ENCODE results near the gene MIOS. TPM values are rescaled to one million over a fixed set of nuclear protein-coding genes. Genes with fewer than 3 reads are reported as not detected.
"Not testable (repeated sequence)": the region's sequence is repeated elsewhere in the genome, so short reads cannot be mapped to it uniquely, and the experiment has no call there.

The MIOS gene
- total RNA-seq, 1 experiment from 2014 or later: 18.6 TPM

DNA sequence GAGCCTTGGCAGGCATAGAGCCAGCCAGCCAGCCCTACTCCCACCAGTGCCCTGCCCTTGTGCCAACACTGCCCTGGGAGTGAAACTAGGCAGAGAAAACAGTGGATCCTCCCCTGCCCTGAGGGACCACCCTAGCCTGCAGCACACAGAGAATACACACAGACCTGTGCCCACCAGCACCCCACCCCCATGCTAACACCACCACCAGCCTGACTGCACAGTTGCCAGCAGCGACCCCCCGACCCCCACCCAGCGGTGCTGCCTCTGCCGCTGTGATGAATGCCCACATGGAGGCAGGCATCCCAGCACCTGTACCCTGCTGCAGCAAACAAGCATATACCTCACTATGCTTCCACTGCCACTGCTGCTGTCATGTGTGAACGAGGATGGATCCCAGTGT, 9.4 kb upstream of the MIOS start:
- no peak for DNase-seq
- Histone ChIP-seq H3K9ac (ENCODE audit: low read length) (no peak overlapping the region), H3K36me3 (ENCODE audit: low read depth, low read length) (no peaks in the 10 kb centered on the region), H2AFZ (ENCODE audit: low read length) (no peak overlapping the region), H3K4me3 (ENCODE audit: low read length) (no peak overlapping the region), H3K27ac (ENCODE audit: low read length) (no peak overlapping the region), H4K20me1 (ENCODE audit: low read length) (no peaks in the 10 kb centered on the region), H3K27me3 (ENCODE audit: low read length) (no peaks in the 10 kb centered on the region), H3K4me2 (ENCODE audit: low read length) (no peak overlapping the region), H3K9me3 (ENCODE audit: low read length) (no peaks in the 10 kb centered on the region), H3F3A (ENCODE audit: low read length, unreplicated experiment) (no peaks in the 10 kb centered on the region), H3K4me1 (ENCODE audit: insufficient read depth, low read length) (peaks cover 17% of the 10 kb centered on the region), H3K79me2 (ENCODE audit: low read length) (no peaks in the 10 kb centered on the region), H3K9me2 (replicated peaks; ENCODE audit: low read length) (no peaks in the 10 kb centered on the region)
- ChIA-PET POLR2A (ENCODE audit: unreplicated experiment) (no interaction called here), CTCF (no interaction called here)
- BruUV-seq (replicated peaks): no TSS peak
- no peak for ATAC-seq
- intact Hi-C loops (cut with micrococcal nuclease): no loop called here
- TF ChIP-seq EZH2phosphoT487 (IDR thresholded peaks at IDR 0.05; ENCODE audit: borderline replicate concordance, low read length): no peak
- no peak for TF ChIP-seq EZH2 (IDR thresholded peaks at IDR 0.05; ENCODE audit: low read length, unreplicated experiment)
- TF ChIP-seq, protein P1, sequence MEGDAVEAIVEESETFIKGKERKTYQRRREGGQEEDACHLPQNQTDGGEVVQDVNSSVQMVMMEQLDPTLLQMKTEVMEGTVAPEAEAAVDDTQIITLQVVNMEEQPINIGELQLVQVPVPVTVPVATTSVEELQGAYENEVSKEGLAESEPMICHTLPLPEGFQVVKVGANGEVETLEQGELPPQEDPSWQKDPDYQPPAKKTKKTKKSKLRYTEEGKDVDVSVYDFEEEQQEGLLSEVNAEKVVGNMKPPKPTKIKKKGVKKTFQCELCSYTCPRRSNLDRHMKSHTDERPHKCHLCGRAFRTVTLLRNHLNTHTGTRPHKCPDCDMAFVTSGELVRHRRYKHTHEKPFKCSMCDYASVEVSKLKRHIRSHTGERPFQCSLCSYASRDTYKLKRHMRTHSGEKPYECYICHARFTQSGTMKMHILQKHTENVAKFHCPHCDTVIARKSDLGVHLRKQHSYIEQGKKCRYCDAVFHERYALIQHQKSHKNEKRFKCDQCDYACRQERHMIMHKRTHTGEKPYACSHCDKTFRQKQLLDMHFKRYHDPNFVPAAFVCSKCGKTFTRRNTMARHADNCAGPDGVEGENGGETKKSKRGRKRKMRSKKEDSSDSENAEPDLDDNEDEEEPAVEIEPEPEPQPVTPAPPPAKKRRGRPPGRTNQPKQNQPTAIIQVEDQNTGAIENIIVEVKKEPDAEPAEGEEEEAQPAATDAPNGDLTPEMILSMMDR (conservative IDR thresholded peaks at IDR 0.05; ENCODE audit: low read depth, low read length): no peak

DNA sequence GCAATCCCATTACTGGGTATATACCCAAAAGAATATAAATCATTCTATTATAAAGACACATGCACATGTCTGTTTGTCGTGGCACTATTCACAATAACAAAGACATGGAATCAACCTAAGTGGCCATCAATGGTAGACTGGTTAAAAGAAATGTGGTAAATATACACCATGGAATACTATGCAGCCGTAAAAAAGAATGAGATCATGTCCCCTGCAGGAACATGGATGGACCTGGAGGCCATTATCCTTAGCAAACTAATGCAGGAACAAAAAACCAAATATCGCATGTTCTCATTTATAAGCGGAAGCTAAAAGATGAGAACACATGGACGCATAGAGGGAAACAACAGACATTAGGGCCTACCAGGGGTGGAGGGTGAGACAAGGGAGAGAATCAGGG, 5.1 kb upstream of the MIOS start:
- H2AFZ ChIP-seq (ENCODE audit: low read length); ATAC-seq; DNase-seq; H3K9ac ChIP-seq (ENCODE audit: low read length); POLR2A ChIA-PET (ENCODE audit: unreplicated experiment); CTCF ChIA-PET; H3K9me3 ChIP-seq (ENCODE audit: low read length); H4K20me1 ChIP-seq (ENCODE audit: low read length); H3K27me3 ChIP-seq (ENCODE audit: low read length); BruUV-seq (replicated peaks); H3F3A ChIP-seq (ENCODE audit: low read length, unreplicated experiment); H3K4me2 ChIP-seq (ENCODE audit: low read length); H3K27ac ChIP-seq (ENCODE audit: low read length); H3K36me3 ChIP-seq (ENCODE audit: low read depth, low read length); H3K4me3 ChIP-seq (ENCODE audit: low read length); intact Hi-C loops (cut with micrococcal nuclease); H3K79me2 ChIP-seq (ENCODE audit: low read length); H3K9me2 ChIP-seq (replicated peaks; ENCODE audit: low read length): not testable (repeated sequence)
- peaks cover 37% of the 10 kb centered on the region for H3K4me1 ChIP-seq (ENCODE audit: insufficient read depth, low read length)

DNA sequence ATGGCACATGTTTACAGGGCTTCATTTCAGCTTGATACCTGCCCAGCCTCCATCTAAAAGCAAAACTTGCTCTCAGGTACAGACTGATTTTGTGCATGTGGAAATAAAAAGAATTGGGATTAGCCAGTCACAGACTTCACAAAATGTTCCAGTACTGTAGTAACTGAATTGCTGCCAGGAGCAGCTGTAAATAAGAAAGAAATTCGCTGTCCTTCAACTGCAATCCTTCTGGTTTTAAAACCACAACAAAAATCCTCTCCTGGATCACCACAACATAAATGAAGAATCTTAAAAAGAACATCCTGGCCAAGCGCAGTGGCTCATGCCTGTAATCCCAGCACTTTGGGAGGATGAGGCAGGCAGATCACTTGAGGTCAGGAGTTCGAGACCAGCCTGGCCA, 3.9 kb upstream of the MIOS start:
- ChIA-PET CTCF (no interaction called here), POLR2A (ENCODE audit: unreplicated experiment) (no interaction called here)
- Histone ChIP-seq H3K36me3 (ENCODE audit: low read depth, low read length) (no peaks in the 10 kb centered on the region), H3K27me3 (ENCODE audit: low read length) (no peaks in the 10 kb centered on the region), H3K79me2 (ENCODE audit: low read length) (peaks cover 6% of the 10 kb centered on the region), H3K4me1 (ENCODE audit: insufficient read depth, low read length) (peaks cover 37% of the 10 kb centered on the region), H3K9ac (ENCODE audit: low read length) (no peak overlapping the region), H3K9me2 (replicated peaks; ENCODE audit: low read length) (no peaks in the 10 kb centered on the region), H4K20me1 (ENCODE audit: low read length) (no peaks in the 10 kb centered on the region), H3K27ac (ENCODE audit: low read length) (no peak overlapping the region), H3K9me3 (ENCODE audit: low read length) (no peaks in the 10 kb centered on the region), H2AFZ (ENCODE audit: low read length) (no peak overlapping the region), H3K4me3 (ENCODE audit: low read length) (no peak overlapping the region), H3F3A (ENCODE audit: low read length, unreplicated experiment) (peaks cover 6% of the 10 kb centered on the region), H3K4me2 (ENCODE audit: low read length) (no peak overlapping the region)
- ATAC-seq (no peak), DNase-seq (no peak)
- intact Hi-C loops (cut with micrococcal nuclease): no loop called here
- TF ChIP-seq EZH2phosphoT487 (IDR thresholded peaks at IDR 0.05; ENCODE audit: borderline replicate concordance, low read length) (no peak), EZH2 (IDR thresholded peaks at IDR 0.05; ENCODE audit: low read length, unreplicated experiment) (no peak)
- TF ChIP-seq, protein P1 (conservative IDR thresholded peaks at IDR 0.05; ENCODE audit: low read depth, low read length): no peak
- BruUV-seq (replicated peaks): no TSS peak
